ENCODE measurements around the gene ASB10. TPM values are rescaled to one million over a fixed set of nuclear protein-coding genes. Genes with fewer than 3 reads are reported as not detected.

ASB10 gene
- total and polyA plus RNA-seq, 2 experiments from 2014 or later, result not detected

GRCh38 chr7:151188252-151188542 lies 1.1 kb upstream of the ASB10 start:
- DNase-seq (ENCODE audit: low spot score) (no peak), ATAC-seq (no peak)
- no peaks in the 10 kb centered on the region for H3K36me3 Mint-ChIP-seq (ENCODE audit: low read depth)
- Histone ChIP-seq H3K79me2 (replicated peaks; ENCODE audit: insufficient read depth) (no peaks in the 10 kb centered on the region), H4K20me1 (replicated peaks; ENCODE audit: insufficient read depth) (no peaks in the 10 kb centered on the region), H3F3A (replicated peaks; ENCODE audit: low read depth) (no peaks in the 10 kb centered on the region), H3K36me3 (ENCODE audit: insufficient read depth) (no peaks in the 10 kb centered on the region), H3K27ac (ENCODE audit: low read depth) (no peak overlapping the region), H2AFZ (no peak overlapping the region), H3K9me2 (ENCODE audit: insufficient read depth) (no peaks in the 10 kb centered on the region), H3K4me1 (ENCODE audit: insufficient read depth) (no peaks in the 10 kb centered on the region), H3K4me3 (no peak overlapping the region), H3K4me2 (no peak overlapping the region), H3K27me3 (ENCODE audit: insufficient read depth) (no peaks in the 10 kb centered on the region)
- no peak overlapping the region for H3K4me3 Mint-ChIP-seq
- no peak overlapping the region for H3K27ac Mint-ChIP-seq
- H3K9me3 Mint-ChIP-seq, result no peaks in the 10 kb centered on the region
- H3K27me3 Mint-ChIP-seq (ENCODE audit: insufficient read depth, low read depth, poor library complexity), result peaks cover 3% of the 10 kb centered on the region
- TF ChIP-seq CREB1 (CRISPR knock-in tag; IDR thresholded peaks at IDR 0.05; ENCODE audit: low read depth) (no peak), ZNF462 (CRISPR knock-in tag; IDR thresholded peaks at IDR 0.05) (no peak), EZH2 (IDR thresholded peaks at IDR 0.05; ENCODE audit: low read depth, unreplicated experiment) (no peak), ETS1 (IDR thresholded peaks at IDR 0.05) (no peak), ZNF114 (CRISPR knock-in tag; IDR thresholded peaks at IDR 0.05) (no peak), CTCF (conservative IDR thresholded peaks at IDR 0.05; ENCODE audit: low read depth in 2 of 2) (no peak)
- H3K4me1 Mint-ChIP-seq, result no peaks in the 10 kb centered on the region
